Common myeloid progenitor, CD34-positive (primary cell): Measurements from ENCODE around the gene PTPA.
"Not testable (repeated sequence)": the region's sequence is repeated elsewhere in the genome, so short reads cannot be mapped to it uniquely, and the experiment has no call there.

Experiments
- CTCF ChIA-PET: fragments of 350-600 bp; sonication (Branson Sonifier 250); formaldehyde crosslinking; loops from one replicate; lab custom pipeline; 2021; ENCODE audit warnings: antibody characterized with exemption; lab: Charles Lee
- POLR2A ChIA-PET: fragments of 350-600 bp; sonication (Branson Sonifier 250); formaldehyde crosslinking; loops from one replicate; lab custom pipeline; 2021; ENCODE audit warnings: antibody characterized with exemption; lab: Charles Lee
- DNase-seq, 3 donors: peaks; one replicate each; pipeline versions ENCODE4 v3.0.0 to v3.0.0-alpha.2; 2013
- H3K27ac ChIP-seq, 2 experiments: 1 replicate in 1 of 2; 2 replicates in 1 of 2; pipeline ENCODE4 v1.7.0; 2013; ENCODE audit warnings: inconsistent platforms in 2 of 2, low read length in 2 of 2, mild to moderate bottlenecking in 2 of 2, low read depth in 1 of 2, moderate library complexity in 1 of 2; ENCODE audit not compliant: severe bottlenecking in 2 of 2, insufficient read depth in 1 of 2, poor library complexity in 1 of 2
- H3K27me3 ChIP-seq, 5 experiments: replicated peaks in 2 of 5; 1 replicate in 3 of 5; 2 replicates in 2 of 5; pipeline versions ENCODE4 v1.6.1 to v1.7.0; 2013; ENCODE audit warnings: low read length in 4 of 5, mild to moderate bottlenecking in 2 of 5, moderate library complexity in 2 of 5, inconsistent platforms in 1 of 5; ENCODE audit not compliant: insufficient read depth in 5 of 5, control insufficient read depth in 4 of 5
- H3K36me3 ChIP-seq, 4 experiments: 1 replicate in 2 of 4; 2 replicates in 2 of 4; pipeline versions ENCODE4 v1.6.1 to v1.7.0; 2013; ENCODE audit warnings: low read length in 3 of 4, control low read depth in 1 of 4, mild to moderate bottlenecking in 1 of 4; ENCODE audit not compliant: control insufficient read depth in 4 of 4, insufficient read depth in 4 of 4
- H3K4me1 ChIP-seq, 4 experiments: 1 replicate in 3 of 4; 2 replicates in 1 of 4; pipeline versions ENCODE4 v1.6.1 to v1.7.1; 2013; ENCODE audit warnings: low read length in 3 of 4, mild to moderate bottlenecking in 3 of 4, control low read depth in 1 of 4, inconsistent platforms in 1 of 4, moderate library complexity in 1 of 4; ENCODE audit not compliant: control insufficient read depth in 4 of 4, insufficient read depth in 4 of 4; ENCODE audit errors: control extremely low read depth in 1 of 4
- H3K4me3 ChIP-seq, 7 experiments: 1 replicate in 4 of 7; 2 replicates in 3 of 7; pipeline versions ENCODE4 v1.5.1 to v1.7.0; 2013; ENCODE audit warnings: mild to moderate bottlenecking in 7 of 7, low read length in 6 of 7, moderate library complexity in 6 of 7, inconsistent platforms in 2 of 7, low read depth in 2 of 7, control low read depth in 1 of 7; ENCODE audit not compliant: insufficient read depth in 4 of 7, control insufficient read depth in 1 of 7; ENCODE audit errors: extremely low read depth in 1 of 7
- H3K9me3 ChIP-seq, 5 experiments: 1 replicate in 4 of 5; 2 replicates in 1 of 5; pipeline versions ENCODE4 v1.6.1 to v1.7.1; 2013; ENCODE audit warnings: low read length in 4 of 5, mild to moderate bottlenecking in 2 of 5, inconsistent platforms in 1 of 5, low read depth in 1 of 5, moderate library complexity in 1 of 5; ENCODE audit not compliant: control insufficient read depth in 4 of 5, insufficient read depth in 2 of 5; ENCODE audit errors: control extremely low read depth in 1 of 5
- WGBS: methylation state at CpG from one replicate; pipeline ENCODE4 v1.1.5; 2013; ENCODE audit not compliant: insufficient coverage; 5-methylcytosine and 5-hydroxymethylcytosine counted together

Gene PTPA

GRCh38 chr9:129125478-129125877 lies 14.3 kb downstream of the PTPA start:
- no peak overlapping the region for H3K4me3 ChIP-seq
- H3K9me3 ChIP-seq: no peaks in the 10 kb centered on the region
- H3K36me3 ChIP-seq: peaks cover 17 to 72% (median 57%) of the 10 kb centered on the region in 4 experiments
- no peak overlapping the region for H3K27ac ChIP-seq
- CTCF ChIA-PET: interaction anchor here (0.7 to 2.3 kb wide), 5 partner anchors 10 to 42 kb away, joined by 3 to 10 read pairs (median 4); no protein-coding TSS in a partner anchor
- peaks cover 0 to 13% (median 7%) of the 10 kb centered on the region in 4 experiments for H3K4me1 ChIP-seq
- WGBS: 98% methylated on average over 6 of the region's 8 CpGs
- H3K27me3 ChIP-seq: no peaks in the 10 kb centered on the region
- no peak for DNase-seq
- POLR2A ChIA-PET: no interaction called here

GRCh38 chr9:129126749-129127618 lies 15.8 kb downstream of the PTPA start:
- 73% methylated on average over 8 of the region's 10 CpGs for WGBS
- H3K4me3 ChIP-seq: no peak overlapping the region
- H3K27ac ChIP-seq: peak overlapping the region; percentile 11 to 57
- peaks cover 10 to 67% (median 51%) of the 10 kb centered on the region in 4 experiments for H3K36me3 ChIP-seq
- POLR2A ChIA-PET: no interaction called here
- CTCF ChIA-PET: interaction anchor here (1.0 to 2.0 kb wide), 7 partner anchors 8 to 494 kb away, joined by 3 to 8 read pairs (median 4); partner anchors contain the start of gene C9orf50
- no peaks in the 10 kb centered on the region for H3K9me3 ChIP-seq
- H3K27me3 ChIP-seq: no peaks in the 10 kb centered on the region
- H3K4me1 ChIP-seq: peaks cover 0 to 19% (median 14%) of the 10 kb centered on the region in 4 experiments
- DNase-seq: no peak

GRCh38 chr9:129128689-129129088 lies 17.5 kb downstream of the PTPA start:
- ChIA-PET POLR2A (interaction anchor here (1.1 kb wide), 1 partner anchor 49 kb away, joined by 3 read pairs; the partner anchor contains the start of gene IER5L), CTCF (interaction anchor here (0.6 to 2.0 kb wide), 3 partner anchors 11 to 1118 kb away, joined by 3 to 7 read pairs (median 4); no protein-coding TSS in a partner anchor)
- H3K27ac ChIP-seq: no peak overlapping the region
- H3K27me3 ChIP-seq: no peaks in the 10 kb centered on the region
- no peaks in the 10 kb centered on the region for H3K9me3 ChIP-seq
- peaks cover 0 to 19% (median 14%) of the 10 kb centered on the region in 4 experiments for H3K4me1 ChIP-seq
- 97% methylated on average over 4 of the region's 5 CpGs for WGBS
- H3K4me3 ChIP-seq: no peak overlapping the region
- H3K36me3 ChIP-seq: peaks cover 7 to 68% (median 50%) of the 10 kb centered on the region in 4 experiments
- no peak for DNase-seq

GRCh38 chr9:129130271-129130670 lies 19.1 kb downstream of the PTPA start:
- not testable (repeated sequence) for H3K27me3 ChIP-seq, H3K27ac ChIP-seq, H3K4me3 ChIP-seq, H3K9me3 ChIP-seq, DNase-seq
- Histone ChIP-seq H3K36me3 (peaks cover 2 to 69% (median 49%) of the 10 kb centered on the region in 4 experiments), H3K4me1 (peaks cover 0 to 19% (median 14%) of the 10 kb centered on the region in 4 experiments)
- POLR2A ChIA-PET: interaction anchor here (1.0 kb wide), 1 partner anchor 19 kb away, joined by 3 read pairs; the partner anchor contains the start of gene PTPA
- 92% methylated on average over 4 of the region's 7 CpGs for WGBS
- CTCF ChIA-PET: interaction anchor here (1.0 to 3.3 kb wide), 11 partner anchors 8 to 660 kb away, joined by 4 to 20 read pairs (median 7); partner anchors contain the start of genes C9orf50, CRAT and PTPA

DNA sequence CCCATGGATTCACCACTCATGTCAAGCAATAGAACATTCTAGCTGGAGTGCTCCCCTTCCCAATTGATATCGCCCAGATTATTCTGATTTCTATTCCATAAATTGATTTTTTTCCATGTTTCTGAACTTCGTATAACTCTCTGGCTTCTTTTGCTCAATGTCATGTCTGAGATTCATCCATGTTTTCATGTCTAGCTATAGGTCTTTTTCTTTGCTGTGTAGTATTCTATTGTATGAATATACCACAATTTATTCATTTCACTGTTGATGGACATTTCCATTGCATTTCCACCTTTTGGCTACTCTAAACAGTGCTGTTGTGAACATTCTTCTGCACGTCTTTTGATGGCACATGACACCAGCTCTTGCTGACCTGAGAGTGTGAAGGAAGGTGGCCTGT lies 19.6 kb downstream of the PTPA start:
- ChIA-PET CTCF (interaction anchor here (0.9 to 3.3 kb wide), 23 partner anchors 8 to 660 kb away, joined by 3 to 20 read pairs (median 6); partner anchors contain the start of genes ASB6, C9orf50, CRAT and IER5L), POLR2A (interaction anchor here (1.0 kb wide), 1 partner anchor 9 kb away, joined by 3 read pairs; no protein-coding TSS in a partner anchor)
- Histone ChIP-seq H3K4me3 (no peak overlapping the region), H3K4me1 (peaks cover 0 to 19% (median 14%) of the 10 kb centered on the region in 4 experiments), H3K9me3 (no peaks in the 10 kb centered on the region), H3K27me3 (no peaks in the 10 kb centered on the region), H3K27ac (no peak overlapping the region), H3K36me3 (peaks cover 2 to 68% (median 50%) of the 10 kb centered on the region in 4 experiments)
- DNase-seq: no peak
- WGBS: 42% methylated on average over 2 of the region's 3 CpGs

DNA sequence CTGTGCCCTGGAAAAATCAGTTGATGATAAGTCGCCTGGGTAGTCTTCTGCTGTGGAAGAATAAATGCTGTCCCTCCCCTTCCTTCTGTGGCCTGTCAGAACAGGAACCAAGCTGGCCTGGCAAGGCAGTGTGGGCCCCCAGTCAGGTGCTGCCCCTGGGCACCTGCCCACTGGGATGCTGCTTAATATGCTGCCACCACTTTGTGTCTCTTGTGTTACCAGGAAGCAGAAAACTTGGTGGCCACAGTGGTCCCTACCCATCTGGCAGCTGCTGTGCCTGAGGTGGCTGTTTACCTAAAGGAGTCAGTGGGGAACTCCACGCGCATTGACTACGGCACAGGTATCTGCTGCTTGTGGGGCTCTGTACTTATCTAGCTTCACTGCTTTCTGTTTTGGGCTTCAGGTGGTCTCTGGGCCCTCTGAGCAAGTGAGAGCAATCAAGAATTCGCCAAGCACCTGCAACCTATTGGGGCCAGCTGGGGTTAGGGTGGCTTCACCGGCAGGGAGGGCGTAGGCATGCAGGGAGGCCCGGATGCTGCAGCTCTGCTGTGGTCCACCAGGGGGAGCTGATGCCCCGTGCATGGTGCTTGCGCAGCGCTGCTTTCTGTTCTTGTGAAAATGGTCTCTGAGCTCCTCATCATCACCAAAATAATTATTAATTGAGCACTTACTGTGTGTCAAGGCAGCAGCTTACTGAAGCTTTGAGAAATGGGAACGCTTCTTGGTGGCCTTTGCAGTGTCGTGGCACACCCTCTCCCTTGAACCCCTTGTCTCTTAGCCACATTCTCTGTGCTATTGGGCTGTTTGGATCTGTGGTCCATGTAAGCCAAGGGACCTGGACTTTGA lies 20.3 kb downstream of the PTPA start:
- DNase-seq: peak; percentile 67 to 85 (median 83)
- ChIA-PET POLR2A (interaction anchor here (0.8 to 1.0 kb wide), 4 partner anchors 8 to 493 kb away, joined by 3 to 4 read pairs (median 3); no protein-coding TSS in a partner anchor), CTCF (interaction anchor here (0.6 to 3.3 kb wide), 30 partner anchors 9 to 659 kb away, joined by 3 to 20 read pairs (median 4); partner anchors contain the start of genes ASB6, C9orf50, CRAT and IER5L)
- Histone ChIP-seq H3K27ac (no peak overlapping the region), H3K27me3 (no peaks in the 10 kb centered on the region), H3K9me3 (no peaks in the 10 kb centered on the region), H3K36me3 (peaks cover 4 to 72% (median 54%) of the 10 kb centered on the region in 4 experiments), H3K4me3 (no peak overlapping the region), H3K4me1 (peaks cover 0 to 18% (median 14%) of the 10 kb centered on the region in 4 experiments)
- WGBS: 44% methylated on average over 10 of the region's 13 CpGs
